COLO829 (cell line): ENCODE data around the gene ROCK2.
A peak's percentile ranks its signal among the peaks of the same experiment; 100 is the strongest.

Experiments
- DNase-seq: peaks from one replicate; pipeline ENCODE4 v3.0.0; 2012; ENCODE audit warnings: low spot score

ROCK2 gene

DNA sequence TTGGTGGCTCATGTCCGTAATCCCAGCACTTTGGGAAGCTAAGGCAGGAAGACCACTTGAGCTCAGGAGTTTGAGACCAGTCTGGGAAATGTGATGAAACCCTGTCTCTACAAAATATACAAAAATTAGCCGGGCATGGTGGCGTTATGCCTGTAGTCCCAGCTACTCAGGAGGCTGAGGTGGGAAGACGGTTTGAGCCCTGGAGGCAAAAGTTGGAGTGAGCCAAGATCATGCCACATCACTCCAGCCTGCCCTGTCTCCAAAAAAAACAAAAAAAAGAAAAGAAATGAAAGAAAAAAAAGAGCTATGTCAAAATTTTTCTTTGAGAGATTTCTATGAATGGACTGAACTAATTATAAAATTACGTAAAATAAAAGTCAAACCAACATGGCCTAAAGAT lies 34.7 kb downstream of the ROCK2 start:
- no peak for DNase-seq

DNA sequence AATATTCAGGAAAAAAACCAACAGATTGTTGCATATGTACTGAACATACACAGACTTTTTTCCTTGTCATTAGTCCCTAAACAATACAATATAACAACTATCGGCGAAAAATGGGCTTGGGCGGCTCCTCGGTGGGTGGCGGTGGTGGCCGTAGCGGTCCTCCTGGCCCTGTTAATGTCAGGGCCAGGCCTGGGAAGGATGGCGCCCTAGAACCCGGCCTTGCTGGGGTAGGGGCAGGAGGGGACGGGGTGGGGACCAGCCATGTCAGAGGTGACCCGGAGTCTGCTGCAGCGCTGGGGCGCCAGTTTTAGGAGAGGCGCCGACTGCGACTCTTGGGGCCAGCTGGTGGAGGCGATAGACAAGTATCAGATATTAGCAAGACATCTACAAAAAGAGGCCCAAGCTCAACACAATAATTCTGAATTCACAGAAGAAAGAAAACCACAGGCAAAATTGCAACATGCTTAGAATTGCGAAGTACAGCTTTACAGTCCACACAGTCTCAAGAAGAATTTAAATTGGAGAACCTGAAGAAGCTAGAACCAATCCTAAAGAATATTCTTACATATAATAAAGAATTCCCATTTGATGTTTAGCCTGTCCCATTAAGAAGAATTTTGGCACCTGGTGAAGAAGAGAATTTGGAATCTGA lies 36.5 kb downstream of the ROCK2 start:
- no peak for DNase-seq

DNA sequence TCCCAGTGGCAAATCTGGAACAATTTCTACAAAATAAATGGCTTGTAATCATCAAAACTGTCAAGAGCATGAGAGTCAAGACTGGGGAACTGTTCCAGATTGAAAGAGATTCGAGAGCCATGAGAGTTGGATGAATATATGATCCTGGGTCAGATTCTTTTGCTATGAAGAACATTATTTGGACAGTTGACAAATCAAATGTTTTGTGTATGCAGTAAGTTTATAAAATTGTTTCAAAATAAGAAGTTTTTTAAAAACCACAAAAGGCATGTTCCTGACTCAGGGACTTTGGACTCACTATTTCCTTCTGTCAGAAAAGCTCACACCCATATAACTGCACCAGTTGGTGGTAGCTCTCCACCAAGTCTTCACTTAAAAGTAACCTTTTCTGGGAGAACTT lies 38.5 kb downstream of the ROCK2 start:
- no peak for DNase-seq

DNA sequence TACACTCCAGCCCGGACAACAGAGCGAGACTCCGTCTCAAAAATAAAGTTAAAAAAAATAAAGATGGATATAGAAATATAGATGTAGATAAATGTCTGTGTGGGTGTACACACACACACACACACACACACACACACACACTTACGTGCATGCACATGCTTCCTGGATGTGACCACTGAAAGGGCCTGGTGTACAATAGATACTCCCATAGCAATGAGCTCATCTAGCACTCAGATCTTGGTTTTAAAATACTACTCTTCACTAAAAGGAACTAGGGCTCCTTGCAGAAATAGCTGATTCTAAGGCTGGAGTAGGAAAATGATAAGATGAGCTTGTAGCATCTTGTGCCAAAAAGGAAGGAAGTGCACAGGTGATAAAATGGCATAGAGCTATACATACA lies 39.1 kb downstream of the ROCK2 start:
- DNase-seq = no peak

DNA sequence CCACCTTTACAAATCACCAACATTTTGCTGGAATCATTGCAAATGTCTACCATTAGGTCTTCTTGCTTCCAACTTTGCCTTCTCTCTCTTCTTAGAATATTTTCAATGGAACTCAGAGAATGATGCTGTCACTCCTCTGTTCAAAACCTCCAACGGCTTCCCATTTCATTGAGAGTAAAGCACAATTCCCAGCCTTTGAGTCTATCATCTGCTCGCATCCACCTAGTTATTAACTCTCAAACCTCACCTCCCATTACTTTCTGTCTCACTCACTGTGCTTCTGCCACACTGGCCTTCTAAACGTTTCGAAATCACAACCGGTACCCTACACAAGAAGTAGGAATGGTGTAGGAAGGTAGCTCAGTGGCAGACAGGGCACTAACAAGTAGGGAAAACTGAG lies 40.0 kb downstream of the ROCK2 start:
- no peak for DNase-seq

DNA sequence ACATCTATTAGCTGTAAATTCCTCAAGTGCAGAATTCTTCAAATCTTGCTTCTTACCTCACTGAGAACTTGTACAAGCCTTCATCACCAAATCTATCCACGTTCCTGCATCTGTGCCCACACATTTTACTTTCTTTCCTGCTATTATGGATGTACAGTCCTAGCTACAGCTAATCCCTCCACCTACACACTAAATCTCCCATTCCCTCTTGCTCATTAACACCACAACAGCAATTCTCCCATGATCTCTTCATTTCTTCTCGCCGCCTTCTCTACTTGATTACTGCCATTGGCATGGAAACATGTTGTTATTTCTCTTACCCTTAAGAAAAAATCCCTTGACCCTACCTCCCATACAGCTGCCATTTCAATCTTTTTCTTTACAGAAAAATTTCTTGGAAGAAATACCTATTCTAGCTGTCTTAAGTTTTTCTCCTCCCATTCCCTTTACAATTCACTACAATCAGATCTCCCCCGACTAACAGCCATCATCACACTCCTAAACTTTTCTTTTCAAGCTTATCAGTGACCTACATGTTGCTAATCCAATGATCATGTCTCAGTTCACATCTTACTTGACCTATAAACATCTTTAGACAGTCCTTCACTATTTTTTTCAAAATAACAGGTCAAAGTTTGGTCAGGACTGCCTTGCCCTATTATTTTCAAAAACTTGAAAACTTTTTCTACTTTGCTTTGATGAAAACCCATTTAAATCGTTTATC lies 41.0 kb downstream of the ROCK2 start:
- no peak for DNase-seq

DNA sequence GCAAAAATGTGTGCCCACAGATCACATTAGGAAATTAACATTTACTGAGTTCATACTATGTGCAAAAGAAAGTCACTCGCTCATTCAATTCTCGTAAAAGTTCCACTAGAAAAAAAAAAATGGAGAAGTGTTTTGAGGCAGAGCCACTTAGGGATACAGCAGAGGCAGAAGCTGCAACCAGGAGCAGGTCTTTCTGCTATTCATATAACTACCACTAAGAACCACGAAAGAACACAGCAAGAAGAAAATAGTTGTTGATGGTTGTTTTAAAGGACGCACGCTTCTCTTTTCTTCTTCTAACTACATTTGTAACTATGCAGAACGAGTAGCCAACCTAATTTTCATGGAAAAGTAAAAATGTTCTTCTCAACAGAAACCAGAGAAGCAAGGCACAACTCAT lies 45.0 kb downstream of the ROCK2 start:
- DNase-seq = no peak

DNA sequence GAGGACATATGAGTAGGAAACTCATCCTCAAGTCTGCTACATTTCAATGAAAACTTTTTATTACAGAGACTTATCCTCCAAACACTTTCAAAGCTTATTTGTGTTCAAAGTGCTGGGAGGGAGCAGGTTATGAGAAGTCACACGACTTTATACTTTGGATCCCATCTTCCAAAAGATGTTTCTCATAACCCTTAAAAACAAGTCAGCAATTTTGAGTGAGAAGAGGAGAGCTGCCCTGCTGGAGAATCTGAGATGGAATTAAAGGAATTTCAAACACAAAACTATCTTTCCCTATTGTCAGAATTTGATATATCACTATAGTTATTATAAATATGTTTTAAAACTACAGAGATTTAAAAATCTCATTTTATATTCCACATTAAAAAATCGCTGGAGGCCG lies 45.8 kb downstream of the ROCK2 start:
- no peak for DNase-seq

DNA sequence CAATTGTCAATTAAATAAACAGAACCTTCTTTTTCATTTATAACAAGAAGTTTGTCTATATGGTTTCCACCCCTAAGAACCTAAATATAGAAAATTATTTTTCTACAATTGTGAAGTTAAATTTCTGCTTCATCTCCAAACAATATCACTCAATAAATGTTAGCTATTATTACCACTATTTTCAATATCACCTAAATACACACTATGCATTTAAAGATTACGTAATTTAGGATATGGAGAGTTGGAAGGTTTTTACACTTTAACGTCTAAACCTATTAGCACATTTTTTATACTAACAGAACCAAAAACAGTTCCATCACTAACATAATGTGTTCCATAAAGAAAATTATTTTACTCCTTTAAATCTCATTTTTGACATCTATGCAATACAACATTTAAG lies 48.0 kb downstream of the ROCK2 start:
- no peak for DNase-seq

DNA sequence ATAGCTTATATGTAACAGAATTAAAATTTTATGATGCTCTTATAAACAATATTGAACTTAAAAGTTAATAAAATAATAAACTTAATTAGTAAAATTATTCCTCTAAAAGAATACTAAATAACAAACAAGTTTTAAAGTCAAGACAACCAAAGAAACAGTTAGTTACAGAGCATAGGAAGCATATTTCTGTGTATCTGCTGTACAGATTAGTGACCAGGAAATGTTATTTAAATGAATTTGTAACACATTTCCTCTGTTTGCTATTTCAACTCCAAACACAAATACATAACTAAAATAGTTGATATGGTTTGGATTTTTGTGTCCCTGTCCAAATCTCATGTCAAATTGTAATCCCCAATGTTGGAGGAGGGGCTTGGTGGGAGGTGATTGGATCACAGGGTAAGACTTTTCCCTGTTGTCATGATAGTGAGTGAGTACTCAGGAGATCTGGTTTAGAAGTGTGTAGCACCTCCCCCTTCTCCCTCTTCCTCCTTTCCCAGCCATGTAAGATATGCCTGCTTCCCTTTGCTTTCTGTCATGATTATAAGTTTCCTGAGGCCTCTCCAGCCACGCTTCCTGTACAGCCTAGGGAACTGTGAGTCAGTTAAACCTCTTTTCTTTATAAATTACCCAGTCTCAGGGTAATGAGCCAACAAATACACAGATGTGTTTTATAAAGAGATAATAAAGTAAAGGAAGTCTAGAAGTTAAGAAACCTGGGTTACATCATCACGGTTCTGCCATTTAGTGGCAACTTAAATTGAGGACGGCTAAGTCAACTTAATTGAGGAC lies 51.8 kb downstream of the ROCK2 start:
- DNase-seq = no peak

DNA sequence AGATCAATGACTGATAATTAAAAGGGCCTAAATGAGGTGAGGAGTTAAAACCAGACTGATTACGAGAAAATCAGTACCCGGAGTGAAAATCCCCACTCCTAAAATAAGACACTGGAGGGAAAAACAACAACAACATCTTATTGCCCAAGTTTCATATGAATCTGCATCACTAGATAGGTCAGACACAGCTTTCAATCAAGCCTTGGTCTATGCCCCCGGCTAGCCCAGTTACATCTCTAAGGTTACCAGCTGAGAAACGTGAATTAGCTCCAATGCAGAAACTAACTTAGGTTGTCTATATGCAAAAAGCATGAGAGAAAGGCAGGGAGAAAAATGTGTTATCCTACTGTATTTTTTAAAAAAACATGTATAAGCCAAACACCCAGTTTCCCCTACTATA lies 53.7 kb downstream of the ROCK2 start:
- DNase-seq = no peak

DNA sequence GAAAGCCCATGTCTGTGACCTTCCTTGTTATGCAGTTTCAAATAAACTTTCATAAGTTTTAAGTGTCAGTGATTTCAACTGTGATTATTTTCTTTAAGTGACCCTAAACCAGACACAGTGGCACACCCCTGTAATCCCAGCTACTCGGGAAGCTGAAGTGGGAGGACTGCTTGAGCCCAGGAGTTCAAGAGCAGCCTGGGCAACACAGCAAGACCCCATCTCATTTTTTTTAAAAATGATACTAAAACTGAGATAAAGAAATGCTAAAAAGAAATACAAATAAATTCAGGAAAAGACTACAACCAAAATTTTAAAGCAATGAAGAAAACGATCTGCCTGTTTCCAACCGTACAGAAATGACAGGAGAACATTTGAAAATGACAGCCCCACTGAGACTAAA lies 54.2 kb downstream of the ROCK2 start:
- no peak for DNase-seq

DNA sequence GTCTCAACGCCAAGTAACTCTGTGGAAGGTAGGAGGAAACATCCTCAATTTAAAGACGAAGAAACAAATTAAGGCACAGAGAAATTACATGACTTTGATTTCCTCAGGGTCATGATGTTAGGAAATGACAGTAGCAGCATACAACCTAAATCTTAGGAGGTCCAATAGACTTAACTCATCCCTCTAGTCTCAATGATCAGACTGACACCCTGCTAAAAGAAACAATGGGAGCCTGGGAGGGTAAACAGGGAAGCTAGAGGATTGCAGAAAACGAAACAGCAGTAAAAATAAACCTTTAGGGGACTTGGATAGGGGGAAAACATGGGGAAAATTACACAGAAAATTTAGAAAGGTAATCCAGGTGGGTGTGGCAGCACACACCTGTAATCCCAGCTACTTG lies 56.0 kb downstream of the ROCK2 start:
- no peak for DNase-seq

DNA sequence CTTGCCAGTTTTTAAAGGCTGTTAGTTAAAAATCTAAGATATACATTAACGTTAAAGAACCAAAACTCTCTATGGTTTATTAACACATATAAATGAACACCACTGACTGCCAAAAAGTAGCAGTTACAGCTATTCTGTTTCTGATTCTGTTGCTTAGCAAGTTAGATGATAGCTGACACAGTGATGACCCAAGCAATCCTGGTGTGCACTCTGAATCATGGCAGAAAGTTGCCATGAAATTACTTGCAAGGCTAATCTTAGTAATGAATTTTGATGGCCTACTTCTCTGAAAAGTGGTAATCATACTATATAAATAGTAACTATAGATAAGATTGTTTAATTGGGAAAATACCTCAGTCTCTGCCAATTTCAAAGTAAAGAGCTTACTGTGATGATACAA lies 57.7 kb downstream of the ROCK2 start:
- no peak for DNase-seq

DNA sequence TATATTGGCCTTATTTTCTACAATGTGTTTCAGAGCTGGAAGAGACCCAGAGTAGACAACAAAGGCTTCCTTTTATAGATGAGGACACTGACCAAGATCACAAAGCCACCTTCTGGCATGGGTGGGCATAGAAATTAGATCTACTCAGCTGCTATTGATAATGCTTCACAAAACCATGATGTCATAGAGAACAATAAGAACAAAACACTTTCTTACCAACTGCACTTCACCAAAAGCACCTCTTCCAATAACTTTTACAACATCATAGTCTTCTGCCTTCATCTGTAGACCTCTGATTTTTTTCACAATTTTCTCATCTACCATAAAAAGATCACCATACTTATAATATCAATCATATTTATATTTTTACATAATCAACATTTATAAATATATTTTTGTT lies 58.1 kb downstream of the ROCK2 start:
- DNase-seq = peak; percentile 25

DNA sequence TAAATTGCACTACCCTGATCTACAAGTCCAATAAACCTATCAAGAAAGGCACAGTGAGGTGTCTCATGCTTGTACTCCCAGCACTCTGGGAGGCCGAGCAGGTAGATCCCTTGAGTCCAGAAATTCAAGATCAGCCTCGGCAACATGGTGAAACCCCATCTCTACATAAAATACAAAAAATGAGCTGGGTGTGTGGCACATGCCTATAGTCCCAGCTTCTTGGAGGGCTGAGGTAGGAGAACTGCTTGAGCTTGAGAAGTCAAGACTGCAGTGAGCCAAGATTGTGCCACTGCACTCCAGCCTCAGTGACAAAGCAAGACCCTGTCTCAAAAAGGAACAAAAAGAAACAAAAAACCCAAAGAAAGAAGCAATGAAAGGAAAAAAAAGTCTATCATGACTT lies 58.9 kb downstream of the ROCK2 start:
- no peak for DNase-seq

DNA sequence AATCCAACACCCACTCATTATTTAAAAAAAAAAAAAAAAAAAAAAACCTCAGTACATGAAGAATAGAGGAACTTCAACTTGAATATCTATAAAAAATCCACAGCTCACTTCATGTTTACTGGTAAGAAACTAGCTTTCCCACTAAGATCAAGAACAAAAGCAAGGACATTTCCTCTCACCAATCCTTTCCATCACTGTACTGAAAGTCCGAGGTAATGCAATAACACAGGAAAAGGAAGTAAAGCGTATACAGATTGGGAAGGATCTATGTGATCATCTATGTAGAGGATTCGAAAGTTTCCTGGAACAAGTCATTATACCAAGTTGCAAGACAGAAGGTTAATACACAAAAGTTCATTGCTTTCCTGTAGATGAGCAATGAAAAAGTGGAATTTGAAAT lies 63.2 kb downstream of the ROCK2 start:
- DNase-seq = no peak

DNA sequence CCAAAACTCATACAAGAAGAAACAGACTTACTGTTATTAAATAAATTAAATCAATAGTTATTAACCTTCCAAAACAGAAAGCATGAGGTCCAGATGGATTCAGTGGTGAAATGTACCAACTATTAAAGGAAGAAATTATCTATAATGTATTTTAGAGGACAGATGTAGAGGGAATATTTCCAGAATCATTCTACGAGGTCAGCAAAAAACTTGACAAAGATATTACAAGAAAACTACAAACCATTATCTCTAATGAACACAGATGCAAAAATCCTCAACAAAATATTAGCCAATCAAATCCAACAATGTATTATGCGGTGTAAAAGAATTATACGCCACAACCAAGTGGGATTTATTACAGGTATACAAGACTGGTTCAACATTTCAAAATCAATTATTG lies 63.7 kb downstream of the ROCK2 start:
- DNase-seq = no peak

DNA sequence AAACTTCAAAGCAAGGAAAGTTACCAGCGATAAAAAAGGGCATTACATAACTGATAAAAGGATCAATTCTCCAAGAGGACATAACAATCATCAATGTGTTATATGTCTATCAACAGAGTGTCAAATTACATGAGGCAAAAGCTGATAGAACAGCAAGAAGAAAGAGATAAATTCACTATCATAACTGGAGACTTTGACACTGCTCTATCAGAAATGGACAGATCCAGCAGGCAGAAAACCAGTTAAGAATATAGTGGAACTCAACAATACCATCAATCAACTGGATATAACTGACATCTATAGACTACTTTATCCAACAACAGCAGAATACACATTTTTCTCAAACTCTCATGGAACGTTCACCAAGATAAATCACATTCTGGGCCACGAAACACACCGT lies 65.0 kb downstream of the ROCK2 start:
- DNase-seq = no peak

DNA sequence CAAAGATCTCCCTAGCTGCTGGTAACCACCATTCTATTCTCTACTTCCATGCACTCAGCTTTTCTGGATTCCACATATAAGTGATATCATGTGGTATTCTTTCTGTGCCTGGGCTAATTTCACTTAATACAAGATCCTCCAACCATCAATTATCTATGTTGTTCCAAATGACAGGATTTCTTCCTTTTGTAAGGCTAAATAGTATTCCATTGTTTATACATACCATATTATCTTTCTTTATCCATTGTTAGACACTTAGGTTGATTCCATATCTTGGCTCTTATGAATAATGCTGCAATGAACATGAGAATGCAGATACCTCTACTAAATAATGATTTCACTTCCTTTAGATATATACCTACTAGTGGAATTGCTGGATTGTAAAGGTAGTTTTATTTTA lies 66.2 kb downstream of the ROCK2 start:
- DNase-seq = no peak

DNA sequence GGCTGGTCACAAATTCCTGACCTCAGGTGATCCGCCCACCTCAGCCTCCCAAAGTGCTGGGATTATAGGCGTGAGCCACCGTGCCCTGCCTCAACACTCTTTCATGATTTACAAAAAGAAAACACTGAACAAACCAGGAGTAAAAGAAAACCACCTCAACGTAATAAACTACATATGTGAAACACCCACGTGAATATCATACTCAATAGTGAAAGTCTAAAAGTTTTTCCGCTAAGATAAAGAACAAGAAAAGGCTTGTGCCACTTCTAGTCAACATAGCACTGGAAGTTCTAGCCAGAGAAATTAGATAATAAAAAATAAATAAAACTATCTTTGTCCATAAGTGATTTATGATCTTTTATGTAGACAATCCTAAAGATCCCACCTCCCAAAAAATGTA lies 68.5 kb downstream of the ROCK2 start:
- peak; percentile 6 for DNase-seq

DNA sequence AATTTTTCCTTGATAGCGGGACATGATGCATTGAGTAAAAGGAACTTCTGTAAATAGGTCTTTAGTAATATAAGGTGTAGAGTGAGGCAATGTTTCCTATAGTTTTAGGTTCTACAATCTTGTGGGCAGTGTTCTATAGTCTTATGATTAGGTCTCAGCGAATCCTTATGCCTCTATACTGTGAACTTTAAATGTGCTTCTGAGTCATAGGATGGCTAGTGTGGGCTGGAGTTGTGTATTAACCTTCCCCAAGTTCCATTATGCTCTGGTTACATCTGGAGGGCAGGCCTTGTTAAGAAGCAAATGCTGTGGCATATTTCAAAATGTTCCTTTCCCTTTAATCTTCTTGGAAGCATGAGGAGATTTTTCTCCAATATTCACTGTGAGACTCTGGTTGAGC lies 73.5 kb downstream of the ROCK2 start:
- peak; percentile 15 for DNase-seq

DNA sequence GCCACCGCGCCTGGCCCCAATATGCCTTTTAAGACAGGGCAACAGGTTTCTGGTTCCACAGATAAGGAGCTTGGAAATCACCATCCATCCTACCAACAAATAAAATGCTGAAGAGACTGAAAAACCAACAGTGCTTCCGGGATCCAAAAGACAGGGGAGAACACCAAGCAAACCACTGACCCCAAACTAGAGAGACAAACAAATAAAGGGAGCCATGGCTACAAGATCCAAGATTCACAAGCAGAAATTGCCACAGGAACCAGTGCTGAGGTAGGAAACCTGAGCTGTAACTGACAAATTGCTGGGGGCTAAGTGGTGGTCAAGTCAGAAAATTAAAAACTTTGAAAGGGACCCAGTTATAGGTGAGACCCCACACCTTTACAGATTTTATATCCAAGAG lies 76.5 kb downstream of the ROCK2 start:
- DNase-seq = no peak
